CD4-positive, alpha-beta T cell (primary cell): ENCODE results near the gene GSDME. TPM values are rescaled to one million over a fixed set of nuclear protein-coding genes. Genes with fewer than 3 reads are reported as not detected.
A peak's percentile ranks its signal among the peaks of the same experiment; 100 is the strongest.

ENCODE experiments used
- ATAC-seq: fragments of 200-7000 bp; cut with Tn5 transposase; one replicate; pipeline ENCODE4 v1.10.0; 2022; ENCODE audit warnings: mild to moderate bottlenecking; ENCODE audit not compliant: poor library complexity
- CTCF ChIA-PET: fragments of 350-600 bp; sonication (Branson Sonifier 250); formaldehyde crosslinking; loops from one replicate; lab custom pipeline; 2021; ENCODE audit warnings: antibody characterized with exemption, inconsistent platforms; lab: Charles Lee
- POLR2A ChIA-PET: fragments of 350-600 bp; sonication (Branson Sonifier 250); formaldehyde crosslinking; loops from one replicate; lab custom pipeline; 2021; ENCODE audit warnings: antibody characterized with exemption, inconsistent platforms; lab: Charles Lee
- DNase-seq, 14 experiments: peaks; one replicate each; pipeline ENCODE4 v3.0.0-alpha.2; 2013 to 2020; ENCODE audit warnings: mixed read lengths in 2 of 14
- H3K27ac ChIP-seq, 2 donors: one replicate each; pipeline versions ENCODE4 v1.5.1 to v1.7.0; 2013; ENCODE audit warnings: low read length in 2 of 2, low read depth in 1 of 2, mild to moderate bottlenecking in 1 of 2
- H3K27me3 ChIP-seq, 2 experiments: 1 replicate in 1 of 2; 2 replicates in 1 of 2; pipeline versions ENCODE4 v1.6.1 to v1.7.0; 2013; ENCODE audit warnings: low read length in 2 of 2, control low read depth in 1 of 2, mild to moderate bottlenecking in 1 of 2, moderate library complexity in 1 of 2; ENCODE audit not compliant: insufficient read depth in 2 of 2, control insufficient read depth in 1 of 2
- H3K36me3 ChIP-seq: one replicate; pipeline ENCODE4 v1.6.1; 2013; ENCODE audit warnings: low read length, control low read depth; ENCODE audit not compliant: insufficient read depth
- H3K4me1 ChIP-seq: one replicate; pipeline ENCODE4 v1.6.1; 2013; ENCODE audit warnings: low read length, control low read depth; ENCODE audit not compliant: insufficient read depth
- H3K4me3 ChIP-seq: one replicate; pipeline ENCODE4 v1.5.1; 2013; ENCODE audit warnings: mild to moderate bottlenecking, low read length, moderate library complexity
- H3K9me3 ChIP-seq, 2 experiments: 1 replicate in 1 of 2; 2 replicates in 1 of 2; pipeline versions ENCODE4 v1.6.1 to v1.7.0; 2013; ENCODE audit warnings: low read length in 2 of 2, mild to moderate bottlenecking in 2 of 2, control low read depth in 1 of 2, moderate library complexity in 1 of 2; ENCODE audit not compliant: control insufficient read depth in 1 of 2, insufficient read depth in 1 of 2
- H3K27ac Mint-ChIP-seq: one replicate; pipeline ENCODE4 v1.8.0; 2020; ENCODE audit warnings: mixed read lengths
- H3K27me3 Mint-ChIP-seq: one replicate; pipeline ENCODE4 v1.8.0; 2021; ENCODE audit warnings: mixed read lengths
- H3K36me3 Mint-ChIP-seq: one replicate; pipeline ENCODE4 v1.8.0; 2021; ENCODE audit warnings: low read depth, mixed read lengths
- H3K4me1 Mint-ChIP-seq: one replicate; pipeline ENCODE4 v1.8.0; 2021; ENCODE audit warnings: low read depth, mixed read lengths
- H3K4me3 Mint-ChIP-seq: one replicate; pipeline ENCODE4 v1.8.0; 2020; ENCODE audit warnings: mild to moderate bottlenecking, mixed read lengths
- H3K9me3 Mint-ChIP-seq: one replicate; pipeline ENCODE4 v1.8.0; 2020; ENCODE audit warnings: mixed read lengths
- CTCF ChIP-seq: fragments of 200-600 bp; IDR thresholded peaks from one replicate; pipeline ENCODE4 v1.8.0; 2022; ENCODE audit warnings: antibody characterized with exemption, mild to moderate bottlenecking
- intact Hi-C, 2 experiments: fragments of 100-400 bp; cut with DNase I in 1 of 2; cut with micrococcal nuclease in 1 of 2; formaldehyde crosslinking; loops; one replicate each; pipeline versions ENCODE4 v1.15.1 to v1.9.0; 2023 to 2025; cut with DNase I, micrococcal nuclease
- total RNA-seq, 174 experiments: library from RNA in 2 of 174; stranded (reverse) in 2 of 174; gene quantifications; one replicate each; pipeline ENCODE4 v1.2.3 and lab custom pipeline; 2021 to 2026

GSDME gene
- total RNA-seq, 2 experiments from 2014 or later = 0.19 TPM; not detected in 1

- H3K4me3 Mint-ChIP-seq = no peak overlapping the region
- TF ChIP-seq CTCF = no peak
- Histone ChIP-seq H3K9me3 (no peaks in the 10 kb centered on the region), H3K4me3 (no peak overlapping the region), H3K4me1 (peaks cover 2% of the 10 kb centered on the region), H3K27ac (no peak overlapping the region), H3K27me3 (no peaks in the 10 kb centered on the region), H3K36me3 (no peaks in the 10 kb centered on the region)
- no peaks in the 10 kb centered on the region for H3K27me3 Mint-ChIP-seq
- peaks cover 1% of the 10 kb centered on the region for H3K36me3 Mint-ChIP-seq
- no peaks in the 10 kb centered on the region for H3K9me3 Mint-ChIP-seq
- intact Hi-C loops = no loop called here
- H3K4me1 Mint-ChIP-seq = no peaks in the 10 kb centered on the region
- CTCF ChIA-PET = no interaction called here
- ATAC-seq = no peak
- DNase-seq = peak in 2 of 14 experiments; percentile 51 to 65
- POLR2A ChIA-PET = no interaction called here
- no peak overlapping the region for H3K27ac Mint-ChIP-seq
Observed at GRCh38 chr7:24778543-24779282, 21.4 kb upstream of the GSDME start.

- DNase-seq (no peak), ATAC-seq (no peak)
- no peaks in the 10 kb centered on the region for H3K9me3 Mint-ChIP-seq
- H3K4me3 ChIP-seq = no peak overlapping the region
- TF ChIP-seq CTCF = no peak
- H3K27ac Mint-ChIP-seq = no peak overlapping the region
- peaks cover 2% of the 10 kb centered on the region for H3K4me1 ChIP-seq
- no peak overlapping the region for H3K4me3 Mint-ChIP-seq
- H3K4me1 Mint-ChIP-seq = no peaks in the 10 kb centered on the region
- no peaks in the 10 kb centered on the region for H3K27me3 ChIP-seq
- POLR2A ChIA-PET = no interaction called here
- no peaks in the 10 kb centered on the region for H3K36me3 Mint-ChIP-seq
- CTCF ChIA-PET = no interaction called here
- H3K27ac ChIP-seq = no peak overlapping the region
- no peaks in the 10 kb centered on the region for H3K27me3 Mint-ChIP-seq
- no peaks in the 10 kb centered on the region for H3K9me3 ChIP-seq
- H3K36me3 ChIP-seq = no peaks in the 10 kb centered on the region
- intact Hi-C loops = no loop called here
Observed at GRCh38 chr7:24777806-24778205, 20.5 kb upstream of the GSDME start.

GRCh38 chr7:24773646-24774045 is 16.4 kb upstream of the GSDME start:
- TF ChIP-seq CTCF = no peak
- H3K4me3 Mint-ChIP-seq = no peak overlapping the region
- Histone ChIP-seq H3K27me3 (no peaks in the 10 kb centered on the region), H3K27ac (no peak overlapping the region), H3K9me3 (peaks cover 0 to 6% of the 10 kb centered on the region in 2 experiments), H3K36me3 (no peaks in the 10 kb centered on the region), H3K4me1 (no peaks in the 10 kb centered on the region), H3K4me3 (no peak overlapping the region)
- H3K9me3 Mint-ChIP-seq = peaks cover 3% of the 10 kb centered on the region
- POLR2A ChIA-PET = interaction anchor here (0.8 kb wide), 1 partner anchor 9 kb away, joined by 3 read pairs; no protein-coding TSS in a partner anchor
- no peak overlapping the region for H3K27ac Mint-ChIP-seq
- ATAC-seq (no peak), DNase-seq (no peak)
- peaks cover 14% of the 10 kb centered on the region for H3K27me3 Mint-ChIP-seq
- CTCF ChIA-PET = no interaction called here
- H3K36me3 Mint-ChIP-seq = no peaks in the 10 kb centered on the region
- no peaks in the 10 kb centered on the region for H3K4me1 Mint-ChIP-seq
- intact Hi-C loops = no loop called here
